H1 (cell line): ENCODE data around the gene C2orf92. TPM values are rescaled to one million over a fixed set of nuclear protein-coding genes. Genes with fewer than 3 reads are reported as not detected.

ENCODE experiments used
- CTCF ChIP-seq, 3 experiments: IDR thresholded peaks; 1 replicate in 2 of 3; 2 replicates in 1 of 3; pipeline versions ENCODE4 v1.5.1 to v1.6.1; 2011; ENCODE audit warnings: low read length in 3 of 3, mild to moderate bottlenecking in 3 of 3, inconsistent platforms in 2 of 3, low read depth in 1 of 3, moderate library complexity in 1 of 3; ENCODE audit not compliant: insufficient read depth in 1 of 3; ENCODE audit errors: control extremely low read depth in 1 of 3
- USF2 ChIP-seq: IDR thresholded peaks from 2 replicates; pipeline ENCODE4 v1.6.1; 2011; ENCODE audit warnings: low read length, improper control_type of control experiment
- polyA plus RNA-seq, 7 experiments: library from polyadenylated mRNA; depleted of rRNA in 3 of 7; stranded (reverse) in 5 of 7; unstranded in 2 of 7; fragments of >200 nt in 5 of 7; fragments of 200-250 nt in 2 of 7; gene quantifications; 1 replicate in 5 of 7; 2 replicates in 1 of 7; 4 replicates in 1 of 7; pipeline versions ENCODE4 v1.2.1 to v1.2.3, GENCODE V29; 2011 to 2013; ENCODE audit warnings: missing spikeins in 2 of 7, mixed read lengths in 2 of 7
- total RNA-seq: library from RNA; stranded (reverse); fragmentation: NEBNext Ultra II Directional; extraction: Animal tissue kit (Norgen Biotek cat#: 25700); gene quantifications from 2 replicates; pipeline ENCODE4 v1.2.1, GENCODE V29; 2021

Gene C2orf92
- total and polyA plus RNA-seq, 2 of the 8 experiments (the other 6 are each of a cell fraction or from before 2014, with no cell fraction given) = 2.3 to 3.7 TPM

- TF ChIP-seq USF2 (peak; percentile 54; the same call in 1 of the 2 replicates), CTCF (IDR thresholded peaks at IDR 0.05; ENCODE audit: control extremely low read depth in 1 of 3, insufficient read depth in 1 of 3, low read depth in 1 of 3, low read length in 3 of 3) (no peak)
Observed at GRCh38 chr2:97708608-97709007, 39.1 kb downstream of the C2orf92 start (continued).
